Esophagus squamous epithelium (tissue), 5 donors: ENCODE measurements around the gene PADI4. TPM values are rescaled to one million over a fixed set of nuclear protein-coding genes. Genes with fewer than 3 reads are reported as not detected.

ENCODE experiments used
- DNase-seq: peaks from one replicate; lab custom pipeline; 2025; lab: John Stamatoyannopoulos, UW
- H3K27ac ChIP-seq, 4 donors: fragments of 200-600 bp; sonication (generic); one replicate each; pipeline ENCODE4 v1.5.1; 2016 to 2019; ENCODE audit warnings: mild to moderate bottlenecking in 1 of 4
- H3K27me3 ChIP-seq, 4 donors: fragments of 200-600 bp; sonication (generic); 1 replicate in 3 of 4; 2 replicates in 1 of 4; pipeline versions ENCODE4 v1.5.1 to v1.6.0; 2017 to 2021; ENCODE audit warnings: antibody characterized with exemption in 1 of 4
- H3K36me3 ChIP-seq, 3 donors: fragments of 200-600 bp; sonication (generic); one replicate each; pipeline ENCODE4 v1.5.1; 2016 to 2019
- H3K4me1 ChIP-seq, 3 donors: fragments of 200-600 bp; sonication (generic); one replicate each; pipeline ENCODE4 v1.5.1; 2017 to 2019
- H3K4me3 ChIP-seq, 4 donors: fragments of 200-600 bp; sonication (generic); 1 replicate in 3 of 4; 2 replicates in 1 of 4; pipeline ENCODE4 v1.5.1; 2016 to 2019; ENCODE audit warnings: mild to moderate bottlenecking in 2 of 4, moderate library complexity in 1 of 4
- H3K9me3 ChIP-seq, 3 donors: fragments of 200-600 bp; sonication (generic); one replicate each; pipeline ENCODE4 v1.5.1; 2016 to 2019
- POLR2A ChIP-seq, 4 donors: fragments of 450-650 bp; IDR thresholded peaks; one replicate each; pipeline ENCODE4 v1.6.1; 2017; ENCODE audit warnings: antibody characterized with exemption in 4 of 4, mild to moderate bottlenecking in 4 of 4, moderate library complexity in 3 of 4
- WGBS, 2 donors: methylation state at CpG; one replicate each; pipeline ENCODE4 v1.1.5; 2018; 5-methylcytosine and 5-hydroxymethylcytosine counted together
- intact Hi-C: fragments of 100-400 bp; cut with DNase I; formaldehyde crosslinking; loops from one replicate; pipeline ENCODE4 v1.15.0; 2022
- total RNA-seq, 4 donors: library from RNA; depleted of rRNA; stranded (reverse); fragments of >200 nt; gene quantifications; one replicate each; pipeline ENCODE4 v1.1.0, GENCODE V29; 2016
- TF ChIP-seq, protein P1 (sequence below), 6 experiments: fragments of 450-650 bp in 4 of 6; fragments of 200-600 bp in 2 of 6; sonication (generic) in 2 of 6; IDR thresholded peaks; one replicate each; pipeline ENCODE4 v1.5.1; 2016 to 2019; ENCODE audit warnings: antibody characterized with exemption in 6 of 6, mild to moderate bottlenecking in 4 of 6, moderate library complexity in 4 of 6
- donor health status: DM: yes; HTN: yes; CAD: no.

The PADI4 gene
- total RNA-seq, 4 donors from 2014 or later, result not detected

GRCh38 chr1:17293681-17294425, 14.1 kb upstream of the PADI4 start:
- intact Hi-C loops, result no loop called here
- no peak overlapping the region for H3K27ac ChIP-seq

DNA sequence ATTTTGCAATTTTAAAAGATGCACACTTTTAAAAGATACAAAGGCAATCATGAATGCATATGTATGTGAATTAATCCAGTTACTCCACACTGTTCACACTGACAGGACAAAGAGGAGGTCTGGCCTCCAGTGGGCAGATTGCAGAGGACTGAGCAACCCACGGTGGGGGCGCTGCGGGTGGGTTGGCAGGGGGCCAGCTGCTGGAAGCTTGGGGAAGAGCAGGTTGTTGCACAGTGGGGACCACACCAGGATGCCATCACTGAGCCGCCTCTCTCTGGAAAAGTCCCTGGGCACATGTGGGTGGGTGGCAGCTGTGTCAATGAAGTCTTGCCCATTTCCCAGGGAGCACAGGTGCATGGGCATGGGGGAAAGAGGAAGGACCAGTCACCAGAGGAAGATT, 12.7 kb upstream of the PADI4 start:
- DNase-seq, result no peak
- Histone ChIP-seq H3K27me3 (peaks cover 0 to 13% (median 0%) of the 10 kb centered on the region in 4 donors), H3K4me1 (peaks cover 0 to 70% (median 5%) of the 10 kb centered on the region in 3 donors), H3K4me3 (no peak overlapping the region), H3K36me3 (no peaks in the 10 kb centered on the region), H3K9me3 (no peaks in the 10 kb centered on the region), H3K27ac (no peak overlapping the region)
- intact Hi-C loops, result no loop called here
- 39 to 48% methylated on average over 4 of the region's 4 CpGs for WGBS, 2 donors
- TF ChIP-seq, protein P1, sequence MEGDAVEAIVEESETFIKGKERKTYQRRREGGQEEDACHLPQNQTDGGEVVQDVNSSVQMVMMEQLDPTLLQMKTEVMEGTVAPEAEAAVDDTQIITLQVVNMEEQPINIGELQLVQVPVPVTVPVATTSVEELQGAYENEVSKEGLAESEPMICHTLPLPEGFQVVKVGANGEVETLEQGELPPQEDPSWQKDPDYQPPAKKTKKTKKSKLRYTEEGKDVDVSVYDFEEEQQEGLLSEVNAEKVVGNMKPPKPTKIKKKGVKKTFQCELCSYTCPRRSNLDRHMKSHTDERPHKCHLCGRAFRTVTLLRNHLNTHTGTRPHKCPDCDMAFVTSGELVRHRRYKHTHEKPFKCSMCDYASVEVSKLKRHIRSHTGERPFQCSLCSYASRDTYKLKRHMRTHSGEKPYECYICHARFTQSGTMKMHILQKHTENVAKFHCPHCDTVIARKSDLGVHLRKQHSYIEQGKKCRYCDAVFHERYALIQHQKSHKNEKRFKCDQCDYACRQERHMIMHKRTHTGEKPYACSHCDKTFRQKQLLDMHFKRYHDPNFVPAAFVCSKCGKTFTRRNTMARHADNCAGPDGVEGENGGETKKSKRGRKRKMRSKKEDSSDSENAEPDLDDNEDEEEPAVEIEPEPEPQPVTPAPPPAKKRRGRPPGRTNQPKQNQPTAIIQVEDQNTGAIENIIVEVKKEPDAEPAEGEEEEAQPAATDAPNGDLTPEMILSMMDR (IDR thresholded peaks at IDR 0.05), result no peak
- no peak for TF ChIP-seq POLR2A (IDR thresholded peaks at IDR 0.05)

More at GRCh38 chr1:17293681-17294425, 14.1 kb upstream of the PADI4 start:
- 59 to 72% methylated on average over 10 to 13 of the region's 14 CpGs for WGBS, 2 donors
- Histone ChIP-seq H3K4me3 (no peak overlapping the region), H3K27me3 (peaks cover 0 to 22% (median 0%) of the 10 kb centered on the region in 4 donors), H3K4me1 (peaks cover 5 to 70% (median 8%) of the 10 kb centered on the region in 3 donors), H3K36me3 (no peaks in the 10 kb centered on the region), H3K9me3 (no peaks in the 10 kb centered on the region)
- no peak for DNase-seq
- TF ChIP-seq, protein P1 (IDR thresholded peaks at IDR 0.05), result no peak

DNA sequence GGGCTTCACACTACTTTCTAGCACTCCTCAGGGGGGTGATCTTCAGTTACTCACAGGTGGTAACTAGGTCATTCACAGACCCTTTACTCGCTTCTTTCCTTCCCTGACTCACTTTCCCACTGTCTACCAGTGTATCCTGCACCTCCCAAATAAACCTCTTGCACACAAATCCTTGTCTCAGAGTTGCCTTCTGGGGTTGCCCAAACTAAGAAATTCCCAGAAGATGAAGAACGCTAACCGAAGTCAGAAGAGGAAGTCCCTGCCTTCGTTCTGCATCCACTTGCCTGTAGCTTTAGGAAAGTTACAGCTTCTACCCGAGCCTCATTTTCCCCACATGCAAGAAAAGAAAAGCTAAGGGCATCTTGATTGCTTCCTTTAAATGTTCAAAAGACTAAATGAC, 11.9 kb upstream of the PADI4 start:
- peaks cover 0 to 62% (median 5%) of the 10 kb centered on the region in 3 donors for H3K4me1 ChIP-seq
- H3K27me3 ChIP-seq, result peaks cover 0 to 12% (median 0%) of the 10 kb centered on the region in 4 donors
- H3K27ac ChIP-seq, result no peak overlapping the region
- H3K9me3 ChIP-seq, result no peaks in the 10 kb centered on the region
- WGBS, 2 donors, result 59 to 67% methylated on average over 5 of the region's 5 CpGs
- DNase-seq, result no peak
- intact Hi-C loops, result no loop called here
- TF ChIP-seq, protein P1 (IDR thresholded peaks at IDR 0.05), result no peak
- TF ChIP-seq POLR2A (IDR thresholded peaks at IDR 0.05), result no peak
- no peaks in the 10 kb centered on the region for H3K36me3 ChIP-seq
- no peak overlapping the region for H3K4me3 ChIP-seq

- Histone ChIP-seq H3K9me3 (peaks cover 0 to 14% (median 0%) of the 10 kb centered on the region in 3 donors), H3K27me3 (no peaks in the 10 kb centered on the region), H3K4me1 (peaks cover 0 to 48% (median 5%) of the 10 kb centered on the region in 3 donors), H3K4me3 (no peak overlapping the region), H3K36me3 (no peaks in the 10 kb centered on the region), H3K27ac (peak overlapping the region; percentile 47 to 85 (median 74))
- intact Hi-C loops, result no loop called here
- no peak for TF ChIP-seq POLR2A (IDR thresholded peaks at IDR 0.05)
- TF ChIP-seq, protein P1 (IDR thresholded peaks at IDR 0.05), result no peak
- no peak for DNase-seq
- 25 to 58% methylated on average over 7 of the region's 7 CpGs for WGBS, 2 donors
These were observed 10.0 kb upstream of the PADI4 start for GRCh38 chr1:17297991-17298390.

DNA sequence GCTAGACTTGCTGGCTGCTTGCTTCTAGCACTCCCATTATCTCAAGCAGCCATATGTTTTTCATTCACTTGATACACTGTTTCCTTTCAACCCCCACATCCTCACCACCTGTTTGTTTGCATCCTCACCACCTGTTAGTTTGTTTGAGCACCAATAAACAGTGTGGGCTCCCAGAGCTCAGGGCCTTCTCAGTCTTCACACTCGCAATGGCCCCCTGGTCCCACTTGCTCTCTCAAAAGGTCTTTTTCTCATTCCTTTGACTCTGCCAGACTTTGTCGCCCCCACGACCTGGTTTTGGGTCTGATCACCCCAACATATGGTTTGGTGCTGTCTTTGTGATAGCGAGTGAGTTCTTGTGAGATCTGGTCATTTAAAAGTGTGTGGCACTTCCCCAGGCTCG, 6.2 kb upstream of the PADI4 start:
- Histone ChIP-seq H3K27me3 (peaks cover 0 to 3% (median 0%) of the 10 kb centered on the region in 4 donors), H3K4me3 (no peak overlapping the region), H3K27ac (no peak overlapping the region), H3K4me1 (peaks cover 4 to 75% (median 26%) of the 10 kb centered on the region in 3 donors), H3K9me3 (peaks cover 0 to 14% (median 0%) of the 10 kb centered on the region in 3 donors), H3K36me3 (no peaks in the 10 kb centered on the region)
- TF ChIP-seq POLR2A (IDR thresholded peaks at IDR 0.05), result no peak
- WGBS, 2 donors, result 80 to 87% methylated on average over 5 of the region's 5 CpGs
- intact Hi-C loops, result no loop called here
- no peak for DNase-seq
